Mesendoderm (in vitro differentiated cells): ENCODE results near the gene EMILIN1.

Source experiments
- DNase-seq: peaks from one replicate; pipeline ENCODE4 v3.0.0; 2013
- H2AK5ac ChIP-seq: 2 replicates; pipeline ENCODE4 v1.6.1; 2013; ENCODE audit warnings: low read length, inconsistent platforms
- H2BK120ac ChIP-seq: 2 replicates; pipeline ENCODE4 v1.6.1; 2013; ENCODE audit warnings: low read depth, mild to moderate bottlenecking, low read length, moderate library complexity, mixed read lengths
- H2BK15ac ChIP-seq: replicated peaks from 2 replicates; pipeline ENCODE4 v1.6.1; 2013; ENCODE audit warnings: low read depth, mild to moderate bottlenecking, moderate library complexity
- H2BK5ac ChIP-seq: 2 replicates; pipeline ENCODE4 v1.6.1; 2013; ENCODE audit warnings: low read length, inconsistent platforms
- H3K18ac ChIP-seq: 2 replicates; pipeline ENCODE4 v1.6.1; 2013; ENCODE audit warnings: mild to moderate bottlenecking, low read length, mixed read lengths
- H3K23ac ChIP-seq: one replicate; pipeline ENCODE4 v1.6.1; 2013; ENCODE audit warnings: low read length
- H3K27ac ChIP-seq: 2 replicates; pipeline ENCODE4 v1.5.1; 2013; ENCODE audit warnings: low read depth, mild to moderate bottlenecking, inconsistent platforms, low read length, moderate library complexity
- H3K27me3 ChIP-seq: 2 replicates; pipeline ENCODE4 v1.6.1; 2013; ENCODE audit warnings: low read length, control low read depth, mild to moderate bottlenecking, inconsistent platforms; ENCODE audit not compliant: insufficient read depth, poor library complexity
- H3K36me3 ChIP-seq: 2 replicates; pipeline ENCODE4 v1.6.1; 2013; ENCODE audit warnings: low read length, inconsistent platforms; ENCODE audit not compliant: control insufficient read depth, insufficient read depth
- H3K4ac ChIP-seq: one replicate; pipeline ENCODE4 v1.6.1; 2013; ENCODE audit warnings: low read depth, mild to moderate bottlenecking, low read length, moderate library complexity
- H3K4me1 ChIP-seq: 2 replicates; pipeline ENCODE4 v1.6.1; 2013; ENCODE audit warnings: low read depth, low read length, inconsistent platforms; ENCODE audit not compliant: control insufficient read depth
- H3K4me2 ChIP-seq: 2 replicates; pipeline ENCODE4 v1.6.1; 2013; ENCODE audit warnings: low read length
- H3K4me3 ChIP-seq: 2 replicates; pipeline ENCODE4 v1.5.1; 2013; ENCODE audit warnings: mild to moderate bottlenecking, low read length
- H3K56ac ChIP-seq: one replicate; pipeline ENCODE4 v1.6.1; 2013; ENCODE audit warnings: low read length
- H3K79me1 ChIP-seq: 2 replicates; pipeline ENCODE4 v1.6.1; 2013; ENCODE audit warnings: low read length, inconsistent platforms
- H3K79me2 ChIP-seq: 2 replicates; pipeline ENCODE4 v1.6.1; 2013; ENCODE audit warnings: mild to moderate bottlenecking, low read length; ENCODE audit not compliant: control insufficient read depth, insufficient read depth
- H3K9ac ChIP-seq: 2 replicates; pipeline ENCODE4 v1.6.1; 2013; ENCODE audit warnings: low read length, inconsistent platforms
- H4K5ac ChIP-seq: one replicate; pipeline ENCODE4 v1.6.1; 2013; ENCODE audit warnings: low read length
- H4K8ac ChIP-seq: one replicate; pipeline ENCODE4 v1.6.1; 2013; ENCODE audit warnings: low read depth, mild to moderate bottlenecking, control low read depth, low read length, moderate library complexity
- WGBS: extraction: QIAGEN DNeasy Blood & Tissue Kit; methylation state at CpG from one replicate; pipeline ENCODE4 v1.1.7; 2013; ENCODE audit warnings: low lambda C conversion rate, missing lambda C conversion rate; ENCODE audit not compliant: insufficient coverage; ENCODE audit errors: extremely low coverage; 5-methylcytosine and 5-hydroxymethylcytosine counted together

The EMILIN1 gene

GRCh38 chr2:27086724-27087593, 8.5 kb downstream of the EMILIN1 start, which contains the start of gene KHK:
Gene KHK (plus strand): TSS chr2:27086772. CDS start chr2:27087260, 488 bp downstream.
- Histone ChIP-seq H3K4me1 (no peaks in the 10 kb centered on the region), H3K36me3 (no peaks in the 10 kb centered on the region), H3K18ac (peak within 1 kb of the TSS; percentile 35), H3K56ac (peak within 1 kb of the TSS; percentile 77), H3K4me3 (peak within 1 kb of the TSS; percentile 38), H4K5ac (no peak within 1 kb of the TSS), H3K79me1 (no peaks in the 10 kb centered on the region), H3K79me2 (no peaks in the 10 kb centered on the region), H3K9ac (peak within 1 kb of the TSS; percentile 92), H3K27me3 (no peaks in the 10 kb centered on the region), H2BK15ac (no peak within 1 kb of the TSS), H2AK5ac (no peak within 1 kb of the TSS), H2BK5ac (no peak within 1 kb of the TSS), H2BK120ac (no peak within 1 kb of the TSS), H3K4ac (no peak within 1 kb of the TSS), H4K8ac (peak within 1 kb of the TSS; percentile 59), H3K27ac (no peak within 1 kb of the TSS), H3K23ac (peak within 1 kb of the TSS; percentile 1), H3K4me2 (peak within 1 kb of the TSS; percentile 87)
- no CpG with 5 or more reads among the region's 54 CpGs for WGBS
- DNase-seq = no peak

- H3K4me3 ChIP-seq = no peak overlapping the region
- no peak overlapping the region for H2AK5ac ChIP-seq
- H3K23ac ChIP-seq = no peak overlapping the region
- no peaks in the 10 kb centered on the region for H3K36me3 ChIP-seq
- WGBS = no CpG with 5 or more reads among the region's 5 CpGs
- H3K4ac ChIP-seq = no peak overlapping the region
- H3K79me2 ChIP-seq = no peaks in the 10 kb centered on the region
- H4K5ac ChIP-seq = no peak overlapping the region
- no peaks in the 10 kb centered on the region for H3K4me1 ChIP-seq
- H3K27ac ChIP-seq = no peak overlapping the region
- no peak for DNase-seq
- no peak overlapping the region for H3K18ac ChIP-seq
- H2BK5ac ChIP-seq = no peak overlapping the region
- H3K27me3 ChIP-seq = no peaks in the 10 kb centered on the region
- H4K8ac ChIP-seq = no peak overlapping the region
- no peak overlapping the region for H3K9ac ChIP-seq
- H3K4me2 ChIP-seq = no peak overlapping the region
- no peak overlapping the region for H3K56ac ChIP-seq
- no peak overlapping the region for H2BK120ac ChIP-seq
- no peak overlapping the region for H2BK15ac ChIP-seq
- H3K79me1 ChIP-seq = no peaks in the 10 kb centered on the region
Observed at GRCh38 chr2:27087823-27088410, 9.5 kb downstream of the EMILIN1 start.

GRCh38 chr2:27088634-27089033, 10.2 kb downstream of the EMILIN1 start:
- Histone ChIP-seq H3K18ac (no peak overlapping the region), H3K4ac (no peak overlapping the region), H3K27ac (no peak overlapping the region), H3K27me3 (no peaks in the 10 kb centered on the region), H3K4me1 (no peaks in the 10 kb centered on the region), H2AK5ac (no peak overlapping the region), H2BK5ac (no peak overlapping the region), H2BK15ac (no peak overlapping the region), H3K56ac (no peak overlapping the region), H3K36me3 (no peaks in the 10 kb centered on the region), H2BK120ac (no peak overlapping the region), H3K4me2 (no peak overlapping the region), H4K5ac (no peak overlapping the region), H3K4me3 (no peak overlapping the region), H3K79me1 (no peaks in the 10 kb centered on the region), H4K8ac (no peak overlapping the region), H3K9ac (no peak overlapping the region), H3K79me2 (no peaks in the 10 kb centered on the region), H3K23ac (no peak overlapping the region)
- DNase-seq = no peak
- no CpG with 5 or more reads among the region's 6 CpGs for WGBS

- no peak overlapping the region for H3K18ac ChIP-seq
- H3K4me3 ChIP-seq = no peak overlapping the region
- no peaks in the 10 kb centered on the region for H3K36me3 ChIP-seq
- no peaks in the 10 kb centered on the region for H3K79me2 ChIP-seq
- H3K4me2 ChIP-seq = no peak overlapping the region
- no peak for DNase-seq
- no peak overlapping the region for H2BK120ac ChIP-seq
- H3K9ac ChIP-seq = no peak overlapping the region
- H3K56ac ChIP-seq = no peak overlapping the region
- no peak overlapping the region for H4K5ac ChIP-seq
- no peak overlapping the region for H3K27ac ChIP-seq
- H3K23ac ChIP-seq = no peak overlapping the region
- H3K27me3 ChIP-seq = no peaks in the 10 kb centered on the region
- no peak overlapping the region for H4K8ac ChIP-seq
- WGBS = no CpG with 5 or more reads among the region's 14 CpGs
- no peak overlapping the region for H2BK5ac ChIP-seq
- H2AK5ac ChIP-seq = no peak overlapping the region
- no peaks in the 10 kb centered on the region for H3K4me1 ChIP-seq
- H3K4ac ChIP-seq = no peak overlapping the region
- no peaks in the 10 kb centered on the region for H3K79me1 ChIP-seq
- no peak overlapping the region for H2BK15ac ChIP-seq
Observed at GRCh38 chr2:27089111-27089954, 10.9 kb downstream of the EMILIN1 start.

GRCh38 chr2:27091746-27092695, 13.6 kb downstream of the EMILIN1 start:
- no peak overlapping the region for H3K9ac ChIP-seq

More at GRCh38 chr2:27091746-27092695, 13.6 kb downstream of the EMILIN1 start:
- WGBS = no CpG with 5 or more reads among the region's 25 CpGs
- Histone ChIP-seq H2BK15ac (no peak overlapping the region), H3K18ac (no peak overlapping the region), H3K27ac (no peak overlapping the region), H3K4me3 (no peak overlapping the region), H4K8ac (no peak overlapping the region), H2AK5ac (no peak overlapping the region), H2BK120ac (no peak overlapping the region), H3K4ac (no peak overlapping the region), H3K4me2 (no peak overlapping the region), H3K79me2 (no peaks in the 10 kb centered on the region), H3K56ac (no peak overlapping the region), H3K23ac (no peak overlapping the region), H3K36me3 (no peaks in the 10 kb centered on the region), H4K5ac (no peak overlapping the region), H3K79me1 (no peaks in the 10 kb centered on the region), H2BK5ac (no peak overlapping the region), H3K4me1 (no peaks in the 10 kb centered on the region), H3K27me3 (no peaks in the 10 kb centered on the region)
- DNase-seq = no peak
